ENCODE data around the gene CERS2.

CERS2 gene, protein sequence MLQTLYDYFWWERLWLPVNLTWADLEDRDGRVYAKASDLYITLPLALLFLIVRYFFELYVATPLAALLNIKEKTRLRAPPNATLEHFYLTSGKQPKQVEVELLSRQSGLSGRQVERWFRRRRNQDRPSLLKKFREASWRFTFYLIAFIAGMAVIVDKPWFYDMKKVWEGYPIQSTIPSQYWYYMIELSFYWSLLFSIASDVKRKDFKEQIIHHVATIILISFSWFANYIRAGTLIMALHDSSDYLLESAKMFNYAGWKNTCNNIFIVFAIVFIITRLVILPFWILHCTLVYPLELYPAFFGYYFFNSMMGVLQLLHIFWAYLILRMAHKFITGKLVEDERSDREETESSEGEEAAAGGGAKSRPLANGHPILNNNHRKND

DNA sequence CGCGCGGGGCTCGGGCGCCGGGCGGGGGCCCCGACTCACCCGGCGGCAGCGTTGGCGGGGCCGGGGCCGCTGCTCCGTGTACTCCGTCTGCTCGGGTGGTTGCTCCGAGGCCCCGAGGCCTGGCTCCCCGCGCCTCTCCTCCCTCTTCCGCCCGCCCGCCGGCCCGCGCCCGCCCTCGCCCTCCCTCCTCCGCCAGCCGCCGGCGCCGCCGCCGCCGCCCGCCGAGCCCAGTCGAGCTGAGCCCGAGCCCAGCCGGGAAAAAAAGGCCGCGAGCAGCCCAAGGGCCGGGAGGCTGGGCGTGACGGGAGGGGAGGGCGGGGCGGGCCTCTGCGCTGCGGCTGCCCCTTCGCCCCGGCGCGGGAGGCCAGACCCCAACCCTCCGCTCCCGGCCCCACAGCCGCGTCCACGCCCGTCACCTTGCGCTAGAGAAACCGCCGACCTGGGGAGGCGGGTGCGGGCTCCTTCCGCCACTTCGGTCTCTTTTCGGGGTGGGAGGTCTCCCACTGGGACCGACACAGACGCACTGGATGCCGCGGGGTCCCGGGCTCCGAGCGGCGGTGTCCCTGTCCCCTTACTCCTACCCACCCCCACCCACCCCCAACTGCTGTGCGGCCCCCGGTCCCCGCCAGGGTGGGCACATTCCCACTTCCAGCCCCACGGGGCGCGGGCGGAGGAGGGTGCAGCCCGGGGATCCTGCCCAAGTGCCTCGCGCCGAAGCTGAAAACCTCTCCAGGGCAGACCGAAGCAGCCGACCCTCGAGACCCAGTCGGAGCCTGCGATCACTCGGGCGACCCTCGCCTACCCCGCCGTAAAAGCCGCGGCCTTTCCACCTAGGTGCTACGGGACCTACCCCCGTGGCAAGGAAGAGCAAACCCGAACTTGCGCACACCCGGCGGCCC is at the start of gene CERS2:
Gene CERS2, minus strand, starts transcription at position 256 of the 899 bp plus-strand sequence. CDS start 5,745 bp downstream, outside the sequence.
- no peak for DNase-seq (ENCODE audit: low read depth)

DNA sequence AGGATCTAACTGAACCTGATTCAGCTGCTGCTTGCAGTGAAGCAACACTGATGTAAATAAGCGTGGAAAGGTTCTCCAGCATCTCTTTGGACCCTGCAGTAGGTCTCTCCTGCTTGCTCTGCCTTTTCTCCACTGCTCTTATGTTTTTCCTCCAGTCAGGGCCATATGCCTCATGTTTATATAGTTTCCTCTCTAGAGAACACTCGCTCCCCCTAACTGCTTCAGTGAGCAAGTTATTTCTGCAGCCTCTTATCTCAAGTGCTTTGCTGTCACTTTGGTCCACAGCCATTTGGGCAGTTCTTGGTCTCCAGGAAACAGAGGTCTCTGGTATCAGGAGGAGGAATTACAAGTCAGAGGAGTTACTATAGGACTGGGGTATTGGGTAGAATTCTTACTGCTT is 38.9 kb upstream of the CERS2 start:
- peak; percentile 24 for DNase-seq (ENCODE audit: low read depth)

DNA sequence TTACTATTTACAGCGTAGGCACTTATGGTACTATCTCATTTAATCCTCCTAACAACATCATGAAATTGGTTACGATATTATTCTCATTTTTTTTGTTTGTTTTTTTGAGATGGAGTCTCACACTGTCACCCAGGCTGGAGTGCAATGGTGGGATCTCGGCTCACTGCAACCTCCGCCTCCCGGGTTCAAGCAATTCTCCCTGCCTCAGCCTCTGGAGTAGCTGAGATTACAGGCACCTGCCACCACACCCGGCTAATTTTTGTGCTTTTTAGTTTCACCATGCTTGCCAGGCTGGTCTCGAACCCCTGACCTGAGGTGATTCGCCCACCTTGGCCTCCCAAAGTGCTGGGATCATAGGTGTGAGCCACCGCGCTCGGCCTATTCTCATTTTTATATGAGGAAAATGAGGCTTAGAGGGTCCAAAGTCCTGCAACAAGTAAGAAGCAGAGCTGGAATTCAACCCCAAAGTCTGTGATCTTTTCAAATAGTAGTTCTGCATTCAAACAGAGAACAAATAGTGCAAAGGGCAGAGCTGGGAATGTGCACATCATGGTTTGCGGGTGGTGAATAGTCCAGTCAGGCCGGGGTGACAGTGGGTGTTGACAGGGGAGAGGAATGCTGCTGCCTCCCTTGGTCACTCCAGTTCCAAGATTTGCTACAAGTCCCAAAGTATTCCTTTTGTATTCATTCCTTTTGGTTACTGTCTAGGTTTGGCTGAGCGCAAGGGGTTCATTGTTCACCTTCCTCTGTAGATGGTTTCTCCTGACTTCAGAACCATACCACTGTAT is 38.2 kb upstream of the CERS2 start:
- DNase-seq (ENCODE audit: low read depth): no peak

DNA sequence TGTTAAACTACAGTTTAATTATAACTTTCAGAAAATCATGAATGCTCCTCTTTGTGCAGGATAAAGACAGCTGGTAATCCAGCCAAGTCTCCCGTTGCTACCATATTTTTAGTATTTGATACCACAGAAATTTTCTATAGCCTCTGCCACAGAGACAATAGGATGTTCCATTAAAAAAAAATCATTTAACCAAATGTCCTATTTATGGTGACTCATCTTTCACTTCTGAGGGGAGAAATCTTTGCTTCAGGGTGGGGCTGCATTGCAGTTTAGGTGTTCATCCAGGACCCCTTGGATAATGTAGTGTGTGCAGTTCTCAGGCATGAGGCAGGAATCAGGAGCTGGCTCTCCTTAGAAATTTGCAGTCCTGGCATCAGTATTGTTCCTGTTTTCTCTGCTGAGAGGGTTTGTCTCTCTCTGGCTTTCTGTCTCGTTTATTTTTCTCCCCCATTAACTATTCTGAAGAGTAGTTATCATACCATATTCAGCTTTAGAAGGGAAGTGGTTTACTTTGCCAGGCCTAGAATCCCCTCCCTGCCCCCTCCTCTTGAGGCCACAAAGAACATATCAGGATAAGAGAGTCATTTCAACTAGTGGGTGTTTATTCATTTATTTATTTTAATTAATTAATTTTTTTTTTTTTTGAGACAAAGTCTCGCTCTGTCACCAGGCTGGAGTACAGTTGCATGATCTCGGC is 36.7 kb upstream of the CERS2 start:
- no peak for DNase-seq (ENCODE audit: low read depth)

DNA sequence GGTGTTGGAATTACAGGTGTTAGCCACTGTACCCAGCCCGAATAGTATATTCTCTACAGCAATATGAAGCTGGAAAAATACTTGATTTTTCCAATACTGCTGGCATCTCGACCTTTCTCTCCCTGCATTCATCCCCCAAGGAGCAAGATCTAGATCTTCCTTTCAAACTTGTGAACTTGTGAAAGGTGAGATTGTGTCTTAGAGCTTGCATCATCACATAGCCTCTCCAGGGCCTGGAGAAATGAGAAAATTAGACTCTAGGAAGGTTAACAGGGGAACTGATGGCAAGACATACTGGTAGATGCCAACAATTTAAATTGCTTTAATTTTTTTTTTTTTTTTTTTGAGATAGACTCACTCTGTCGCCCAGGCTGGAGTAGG is 35.7 kb upstream of the CERS2 start:
- DNase-seq (ENCODE audit: low read depth): no peak

DNA sequence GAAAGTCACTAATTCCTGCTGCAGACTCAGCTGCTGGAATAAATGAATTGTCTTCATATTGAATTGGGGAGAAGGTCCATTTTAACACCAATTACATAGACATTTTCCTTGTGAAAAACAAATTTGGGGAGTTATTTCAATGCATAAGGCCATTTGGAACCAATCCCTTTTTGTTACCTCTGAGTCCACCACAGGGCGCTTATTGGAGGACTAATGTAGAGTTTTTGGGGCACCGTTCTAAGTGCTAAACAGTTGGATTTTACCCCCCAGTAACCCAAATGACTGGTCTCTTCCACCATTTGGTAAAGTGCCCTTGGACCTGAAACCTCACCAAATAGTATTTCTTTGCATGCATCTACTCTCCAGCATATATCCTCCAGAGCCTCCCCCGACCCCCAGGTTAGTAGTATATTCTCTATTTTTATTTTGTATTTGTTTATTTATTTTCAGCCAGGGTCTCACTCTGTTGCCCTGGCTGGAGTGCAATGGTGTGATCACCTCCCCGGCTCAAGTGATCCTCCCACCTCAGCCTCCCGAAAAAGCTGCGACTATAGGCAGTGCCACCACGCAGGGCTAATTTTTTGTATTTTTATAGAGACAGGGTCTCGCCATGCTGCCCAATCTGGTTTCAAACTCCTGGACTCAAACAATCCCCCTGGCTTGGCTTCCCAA is 35.2 kb upstream of the CERS2 start:
- DNase-seq (ENCODE audit: low read depth): no peak

DNA sequence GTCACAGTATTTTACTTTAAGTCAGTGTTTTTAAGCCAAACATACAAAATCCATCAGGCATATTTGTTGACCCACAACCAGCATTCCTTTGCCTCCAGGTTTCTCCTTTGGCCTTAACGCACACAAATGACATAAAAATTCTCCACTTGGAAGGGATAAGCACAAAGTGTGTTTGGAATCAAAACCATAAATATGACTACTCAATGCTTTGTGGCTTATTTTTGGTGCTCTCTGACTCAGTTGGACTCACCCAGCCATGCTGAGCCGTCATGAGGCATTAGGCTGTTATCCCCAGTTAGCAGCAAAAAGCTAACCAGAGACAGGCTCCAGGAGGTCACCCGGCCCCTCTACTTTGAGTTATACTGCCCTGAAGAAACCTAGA is 34.6 kb upstream of the CERS2 start:
- DNase-seq (ENCODE audit: low read depth): no peak

DNA sequence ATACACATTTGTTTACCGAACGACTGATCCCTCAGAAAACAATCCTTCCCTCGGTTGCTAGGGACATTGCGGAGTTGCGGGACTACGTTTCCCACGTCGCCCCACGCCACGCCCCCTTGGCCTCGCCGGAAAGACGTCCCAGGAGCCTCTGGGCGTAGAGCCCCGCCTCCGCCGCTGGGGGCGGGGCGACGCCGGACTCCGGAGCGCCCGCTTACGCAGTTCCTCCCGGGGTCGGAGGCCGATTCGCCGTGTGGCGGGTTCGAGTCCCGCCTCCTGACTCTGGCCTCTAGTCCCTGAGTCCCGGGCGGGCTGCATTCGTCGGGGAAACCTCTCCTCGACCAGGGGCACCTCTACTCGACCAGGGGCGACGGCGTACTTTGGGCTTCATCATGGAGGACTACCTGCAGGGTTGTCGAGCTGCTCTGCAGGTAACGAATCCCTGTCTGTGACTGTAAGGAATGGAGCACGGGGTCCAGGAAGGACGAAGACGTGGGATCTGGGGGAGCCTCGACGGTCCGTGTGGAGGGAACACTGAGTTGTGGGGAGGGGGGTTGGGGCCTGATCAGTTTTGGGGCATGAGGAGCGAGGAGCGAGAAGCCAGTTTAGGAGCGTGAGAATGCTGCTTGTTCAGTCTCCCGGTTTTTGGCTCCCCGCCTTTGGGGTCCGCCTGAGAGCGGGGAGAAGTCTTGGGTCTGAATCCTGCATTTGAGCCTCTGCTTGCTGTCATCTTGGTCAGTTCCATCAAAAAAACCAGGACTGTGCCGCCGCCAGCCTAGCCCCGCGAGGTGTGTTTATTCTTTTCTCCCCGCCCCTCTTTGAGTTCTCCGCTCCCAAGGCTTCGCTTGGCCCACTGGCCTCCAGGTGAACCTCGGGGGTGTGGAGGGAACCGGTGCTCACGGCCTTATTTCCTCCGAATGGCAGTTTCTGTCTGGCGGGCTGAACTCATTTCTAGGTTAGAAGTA is 33.9 kb upstream of the CERS2 start, which contains the start of gene PRUNE1:
Gene PRUNE1, plus strand, starts transcription at position 206 of the 962 bp plus-strand sequence. Its CDS starts 184 bp downstream, at position 390.
- peak; percentile 91 for DNase-seq (ENCODE audit: low read depth)

DNA sequence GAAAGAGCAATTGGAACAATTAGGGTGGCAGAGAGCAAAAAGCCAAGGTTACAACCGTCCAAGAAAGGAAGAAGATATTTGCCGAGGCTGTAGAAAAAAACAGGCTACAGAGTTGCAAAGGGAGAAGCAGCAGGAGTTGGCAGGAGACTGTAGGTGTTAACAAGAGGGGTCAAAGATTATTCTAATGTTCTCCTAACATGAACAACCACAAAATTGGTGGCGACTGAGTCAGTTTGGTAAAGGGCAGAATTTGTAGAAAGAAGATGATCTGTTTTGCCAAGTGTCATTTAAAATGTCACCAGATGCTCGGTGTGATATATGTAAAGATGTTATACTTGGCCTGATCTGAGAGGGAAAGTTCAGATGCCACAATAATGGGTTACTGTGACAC is 33.2 kb upstream of the CERS2 start:
- no peak for DNase-seq (ENCODE audit: low read depth)

DNA sequence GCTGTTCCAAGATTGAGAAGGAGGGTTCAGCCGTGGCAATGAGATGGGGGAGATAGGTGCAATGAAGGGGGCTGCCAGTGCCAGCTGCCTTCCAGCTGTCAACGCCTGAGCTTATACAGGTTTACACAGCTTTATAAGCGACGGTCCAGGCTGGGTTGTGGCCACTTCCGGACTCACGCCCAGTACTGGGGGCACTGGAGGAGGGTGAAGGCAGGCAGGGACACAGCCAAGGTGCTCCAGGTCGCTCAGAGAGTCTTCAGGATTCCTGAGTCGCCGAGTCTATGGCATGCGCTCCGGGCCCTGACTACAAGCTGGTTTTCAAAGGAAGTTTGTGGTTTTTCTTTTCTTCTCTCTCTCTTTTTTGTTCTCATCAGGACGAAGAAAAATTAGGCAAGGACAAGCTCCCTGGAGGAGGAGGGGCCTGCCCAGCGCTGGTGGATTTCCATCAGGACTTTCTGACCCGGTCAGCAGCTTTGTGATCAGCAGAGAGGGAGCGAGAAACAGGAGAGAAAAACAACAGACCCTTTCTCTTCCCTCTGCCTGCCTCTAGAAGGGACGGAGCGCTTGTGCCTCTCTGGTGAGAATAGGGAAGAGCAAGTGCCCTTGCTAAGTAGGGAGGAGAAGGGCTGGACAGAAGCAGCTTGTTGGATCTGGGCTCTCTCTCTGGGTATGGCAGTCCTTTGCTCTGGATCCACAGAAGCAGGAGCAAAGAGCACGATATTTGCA is 31.9 kb upstream of the CERS2 start, which contains the start of gene MINDY1:
Gene MINDY1, minus strand, starts transcription at position 576 of the 726 bp plus-strand sequence. CDS start 4,285 bp downstream, outside the sequence.
- peak; percentile 44 for DNase-seq (ENCODE audit: low read depth)

DNA sequence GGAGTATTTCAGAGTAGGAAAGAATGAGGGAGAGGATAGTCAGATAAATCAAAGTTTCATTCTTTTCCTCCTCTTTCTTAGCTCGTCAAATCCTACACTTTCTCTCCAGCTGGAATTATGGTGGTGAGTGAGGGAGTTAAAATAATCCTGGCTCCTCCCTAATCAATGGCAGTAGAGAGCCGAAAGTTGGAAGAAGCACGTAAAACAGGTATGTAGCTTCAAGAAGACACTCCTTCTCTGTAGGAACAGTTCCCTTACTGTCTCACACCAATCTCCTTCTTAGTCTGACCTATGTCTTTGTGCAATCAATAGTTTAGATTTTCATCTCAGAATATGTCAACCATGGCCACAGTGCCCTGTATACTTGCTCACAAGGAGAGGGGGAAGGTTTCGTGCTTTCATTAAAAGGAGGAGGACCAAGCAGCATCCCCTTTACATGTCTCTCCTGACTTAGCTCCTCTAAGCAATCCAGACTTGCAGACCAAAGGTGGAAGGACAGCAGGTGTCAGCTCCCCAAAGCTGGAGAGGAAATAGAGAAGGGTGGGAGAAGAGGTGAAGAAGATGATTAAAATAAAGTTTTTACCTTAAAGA is 31.2 kb upstream of the CERS2 start:
- no peak for DNase-seq (ENCODE audit: low read depth)

DNA sequence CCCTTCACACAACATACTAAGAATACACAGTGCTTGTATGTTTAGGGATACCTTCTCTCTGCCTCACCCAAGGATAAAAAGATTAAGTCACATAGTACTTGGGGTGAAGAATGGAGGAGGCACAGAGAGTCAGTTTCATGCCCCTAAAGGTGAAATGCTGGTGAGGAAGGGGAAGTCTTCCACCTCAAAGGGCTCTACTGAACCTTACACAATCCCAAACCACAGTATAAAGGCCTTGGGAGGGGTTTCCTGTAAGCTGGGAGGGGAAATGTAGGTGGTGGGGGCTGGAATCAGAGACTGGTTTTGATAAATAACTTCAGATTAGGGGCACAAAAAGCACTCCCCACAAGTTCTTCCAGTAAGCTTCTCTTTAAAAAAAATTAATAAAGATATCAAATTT is 28.5 kb upstream of the CERS2 start:
- DNase-seq (ENCODE audit: low read depth): no peak

DNA sequence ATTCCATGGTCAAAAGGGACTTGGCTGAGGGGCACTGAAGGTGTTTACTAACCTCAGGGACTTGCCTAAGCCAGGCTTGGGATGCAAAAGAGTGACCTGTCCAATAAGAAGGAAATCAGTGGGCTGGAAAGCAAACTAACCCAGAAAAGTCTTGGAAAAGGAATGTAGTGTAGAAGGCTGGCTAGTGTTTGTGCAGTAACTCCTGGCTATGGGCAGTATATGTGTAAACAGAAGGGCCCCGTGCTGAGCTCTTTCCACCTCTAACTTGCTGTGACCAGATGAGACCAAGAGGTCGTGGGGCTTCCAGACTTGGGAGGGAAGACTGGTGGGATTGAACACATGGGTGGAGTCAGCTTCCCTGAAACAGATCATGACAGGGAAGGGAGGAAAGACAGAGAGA is 28.0 kb upstream of the CERS2 start:
- DNase-seq (ENCODE audit: low read depth): no peak

DNA sequence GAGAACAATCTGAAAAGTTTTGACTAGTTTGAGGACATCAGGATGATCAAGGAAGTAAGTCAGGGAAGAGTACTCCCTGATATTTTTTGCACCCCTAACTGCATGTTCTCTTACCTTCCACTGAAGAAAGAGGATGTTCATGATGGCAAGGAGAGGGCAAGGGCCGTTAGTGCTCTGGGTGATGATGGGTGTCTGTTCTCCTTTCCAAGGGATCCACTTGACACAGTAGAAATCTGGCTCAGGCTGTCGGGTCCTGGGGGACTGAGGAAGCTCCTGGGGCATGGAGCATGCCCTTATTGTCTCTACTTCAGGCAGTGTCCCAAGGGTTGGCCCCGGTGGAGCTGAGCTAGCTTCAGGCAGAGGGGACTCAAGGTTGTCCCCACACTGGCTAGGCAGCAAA is 27.4 kb upstream of the CERS2 start:
- DNase-seq (ENCODE audit: low read depth): no peak

DNA sequence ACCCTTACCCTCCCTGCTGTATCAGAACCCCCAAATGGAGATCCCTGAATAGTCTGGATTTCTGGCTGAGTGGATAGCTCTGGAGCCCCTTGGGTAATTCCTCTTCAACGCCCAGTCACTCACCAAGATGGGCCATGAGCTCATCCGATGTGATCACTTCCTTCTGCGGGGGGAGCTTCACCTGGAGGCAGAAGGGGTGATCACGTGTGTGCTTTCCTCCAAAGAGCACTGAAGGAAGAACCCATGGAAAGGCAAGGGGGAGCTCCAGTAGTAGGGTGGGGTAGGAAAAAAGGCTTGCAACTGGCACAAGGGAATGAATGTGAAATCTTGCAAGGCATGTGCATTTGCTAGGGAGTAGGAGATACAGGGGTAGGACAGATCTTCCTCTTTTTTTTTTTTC is 27.0 kb upstream of the CERS2 start:
- DNase-seq (ENCODE audit: low read depth): no peak

DNA sequence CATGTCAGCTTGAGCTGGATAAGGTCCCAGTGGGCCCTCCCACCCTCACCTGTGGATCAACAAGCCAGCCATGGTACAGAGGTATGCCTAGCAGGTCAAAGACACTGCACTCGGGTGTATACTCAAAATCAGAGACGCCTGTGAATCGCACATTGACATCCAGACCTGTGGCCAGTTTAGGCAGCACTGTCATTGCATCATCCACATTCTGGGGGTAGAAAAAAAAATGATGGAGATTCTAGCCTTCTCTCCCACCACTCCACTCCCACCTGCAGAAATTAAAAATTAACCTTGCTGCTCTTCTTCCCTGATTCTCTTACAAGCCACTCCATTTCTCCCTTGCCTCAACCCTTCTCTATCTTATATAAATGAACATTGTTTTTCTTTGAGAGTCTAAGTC is 25.8 kb upstream of the CERS2 start:
- DNase-seq (ENCODE audit: low read depth): no peak

DNA sequence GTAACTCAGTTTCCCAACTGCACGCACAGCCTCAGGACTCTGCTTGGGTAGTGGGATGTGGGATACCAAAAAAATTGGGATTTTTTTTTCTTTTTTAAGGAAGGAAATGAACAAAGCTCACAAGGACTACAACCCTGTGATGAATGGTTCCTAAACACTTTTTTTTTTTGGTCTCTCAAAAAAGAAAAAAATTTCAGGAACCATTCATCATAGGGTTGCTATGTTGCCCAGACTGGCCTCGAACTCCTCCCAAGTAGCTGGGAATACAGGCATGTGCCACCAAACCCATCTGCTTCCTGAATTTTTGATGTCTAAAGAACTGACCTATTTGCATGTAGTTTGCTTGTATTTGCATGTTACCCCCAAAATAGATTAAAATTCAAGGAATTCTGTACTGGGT is 25.3 kb upstream of the CERS2 start:
- DNase-seq (ENCODE audit: low read depth): no peak

DNA sequence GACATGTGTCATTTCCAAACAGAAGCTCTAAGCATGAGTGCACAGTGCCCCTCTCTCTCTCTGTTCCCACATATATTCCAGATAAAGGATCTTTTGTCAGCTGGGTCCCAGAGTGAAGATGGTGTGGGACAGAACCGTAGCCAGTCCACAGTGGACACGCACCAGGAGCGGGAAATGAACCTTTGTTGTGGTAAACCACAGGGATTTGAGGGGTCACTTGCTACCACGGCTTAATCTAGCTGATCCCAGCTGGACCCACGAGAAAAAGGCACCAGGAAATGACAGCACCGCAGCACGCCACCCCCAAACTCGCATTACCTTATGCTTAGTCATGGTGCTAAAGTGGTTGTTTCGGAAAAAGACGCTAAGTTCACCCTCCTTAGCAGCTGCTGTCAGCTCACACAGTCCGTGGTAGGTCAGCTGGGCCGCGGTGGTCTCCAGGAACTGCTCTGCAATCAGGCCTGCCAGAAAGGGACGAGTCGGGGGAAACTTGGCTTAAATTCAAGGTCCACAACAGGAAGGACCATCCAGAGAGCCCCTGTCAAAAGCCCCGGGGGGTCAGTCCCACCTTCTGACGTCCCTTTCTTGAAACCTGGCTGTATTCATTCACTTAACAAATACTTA is 24.5 kb upstream of the CERS2 start:
- no peak for DNase-seq (ENCODE audit: low read depth)

Data from CMK (cell line).